HEK293 (cell line): ENCODE results near the gene ROPN1L.

Source experiments
- CTCF ChIA-PET: fragments of 350-600 bp; formaldehyde crosslinking; extraction: SDS; loops from one replicate; lab custom pipeline; 2021; ENCODE audit warnings: antibody characterized with exemption; lab: Yijun Ruan, JAX
- POLR2A ChIA-PET: fragments of 300-600 bp; formaldehyde crosslinking; extraction: SDS; loops from one replicate; lab custom pipeline; 2020; ENCODE audit warnings: antibody characterized with exemption, inconsistent platforms; lab: Yijun Ruan, JAX
- H3K27ac ChIP-seq: fragments of 200-500 bp; sonication (Bioruptor generic); 2 replicates; pipeline ENCODE4 v1.5.1; 2014; ENCODE audit warnings: low read depth, low read length, control low read depth, inconsistent platforms; ENCODE audit errors: extremely low read depth
- H3K36me3 ChIP-seq, 2 experiments: fragments of 200-500 bp in 1 of 2; sonication (Bioruptor generic) in 1 of 2; 1 replicate in 1 of 2; 2 replicates in 1 of 2; pipeline ENCODE4 v1.5.1; 2014 to 2017; ENCODE audit warnings: inconsistent platforms in 2 of 2, low read length in 2 of 2; ENCODE audit not compliant: control insufficient read depth in 2 of 2, insufficient read depth in 1 of 2
- H3K4me1 ChIP-seq: fragments of 200-500 bp; sonication (Bioruptor generic); 2 replicates; pipeline ENCODE4 v1.5.1; 2014; ENCODE audit warnings: mild to moderate bottlenecking, low read length, inconsistent platforms; ENCODE audit not compliant: control insufficient read depth, insufficient read depth
- H3K4me3 ChIP-seq: 2 replicates; pipeline ENCODE4 v1.5.1; 2011; ENCODE audit warnings: low read depth, mild to moderate bottlenecking, control low read depth, low read length, moderate library complexity
- H3K9me3 ChIP-seq: fragments of 200-500 bp; sonication (Bioruptor generic); 2 replicates; pipeline ENCODE4 v1.5.1; 2014; ENCODE audit warnings: low read depth, low read length, inconsistent platforms; ENCODE audit not compliant: control insufficient read depth, insufficient read depth
- CTCF ChIP-seq: fragments of 450-650 bp; formaldehyde crosslinking; IDR thresholded peaks from 2 replicates; pipeline ENCODE4 v1.5.1; 2016; ENCODE audit warnings: missing biosample characterization, missing genetic modification characterization
- EGR2 ChIP-seq: fragments of 450-650 bp; formaldehyde crosslinking; IDR thresholded peaks from 2 replicates; pipeline ENCODE4 v1.5.1; 2016; ENCODE audit warnings: low read depth, missing biosample characterization, missing genetic modification characterization
- HOXA7 ChIP-seq: sonication (generic); formaldehyde crosslinking; IDR thresholded peaks from 2 replicates; pipeline ENCODE4 v1.8.1; 2022; ENCODE audit warnings: missing genetic modification reagents, borderline replicate concordance
- KLF10 ChIP-seq: fragments of 450-650 bp; IDR thresholded peaks from 2 replicates; pipeline ENCODE4 v1.5.1; 2018; ENCODE audit warnings: missing biosample characterization, mild to moderate bottlenecking, missing genetic modification characterization
- MEIS1 ChIP-seq: sonication (generic); formaldehyde crosslinking; IDR thresholded peaks from 2 replicates; pipeline ENCODE4 v1.8.1; 2022; ENCODE audit warnings: missing genetic modification reagents, mild to moderate bottlenecking, borderline replicate concordance
- OSR2 ChIP-seq: fragments of 450-650 bp; formaldehyde crosslinking; IDR thresholded peaks from 2 replicates; pipeline ENCODE4 v1.5.1; 2016; ENCODE audit warnings: missing biosample characterization, missing genetic modification characterization
- REPIN1 ChIP-seq: fragments of 450-650 bp; formaldehyde crosslinking; IDR thresholded peaks from 2 replicates; pipeline ENCODE4 v1.5.1; 2017; ENCODE audit warnings: missing biosample characterization, missing genetic modification characterization, low read depth
- REST ChIP-seq: fragments of 450-650 bp; formaldehyde crosslinking; IDR thresholded peaks from 2 replicates; pipeline ENCODE4 v1.5.1; 2016; ENCODE audit warnings: missing biosample characterization, missing genetic modification characterization
- SETDB1 ChIP-seq: IDR thresholded peaks from one replicate; pipeline ENCODE4 v1.6.1; 2017; ENCODE audit warnings: mild to moderate bottlenecking, low read length, moderate library complexity, mixed read lengths; ENCODE audit not compliant: insufficient read length
- YY1 ChIP-seq: fragments of 450-650 bp; formaldehyde crosslinking; IDR thresholded peaks from 2 replicates; pipeline ENCODE4 v1.5.1; 2018; ENCODE audit warnings: missing biosample characterization, missing genetic modification characterization
- ZBTB1 ChIP-seq: fragments of 450-650 bp; formaldehyde crosslinking; IDR thresholded peaks from 2 replicates; pipeline ENCODE4 v1.5.1; 2016; ENCODE audit warnings: missing biosample characterization, missing genetic modification characterization
- ZFP41 ChIP-seq: fragments of 450-650 bp; formaldehyde crosslinking; IDR thresholded peaks from 2 replicates; pipeline ENCODE4 v1.5.1; 2016; ENCODE audit warnings: missing biosample characterization, missing genetic modification characterization, borderline replicate concordance
- ZNF112 ChIP-seq: fragments of 450-650 bp; formaldehyde crosslinking; IDR thresholded peaks from 2 replicates; pipeline ENCODE4 v1.5.0; 2017; ENCODE audit warnings: missing biosample characterization, missing genetic modification characterization
- ZNF138 ChIP-seq: fragments of 450-650 bp; formaldehyde crosslinking; IDR thresholded peaks from 2 replicates; pipeline ENCODE4 v1.5.1; 2016; ENCODE audit warnings: missing biosample characterization, missing genetic modification characterization, borderline replicate concordance
- ZNF155 ChIP-seq: fragments of 450-650 bp; formaldehyde crosslinking; IDR thresholded peaks from 2 replicates; pipeline ENCODE4 v1.5.1; 2016; ENCODE audit warnings: missing biosample characterization, missing genetic modification characterization
- ZNF184 ChIP-seq: fragments of 450-650 bp; IDR thresholded peaks from 2 replicates; pipeline ENCODE4 v1.5.1; 2018; ENCODE audit warnings: missing biosample characterization, mild to moderate bottlenecking, missing genetic modification characterization
- ZNF211 ChIP-seq: fragments of 450-650 bp; formaldehyde crosslinking; IDR thresholded peaks from 2 replicates; pipeline ENCODE4 v1.5.1; 2016; ENCODE audit warnings: low read depth, missing biosample characterization, missing genetic modification characterization
- ZNF214 ChIP-seq: fragments of 450-650 bp; formaldehyde crosslinking; IDR thresholded peaks from 2 replicates; pipeline ENCODE4 v1.5.1; 2017; ENCODE audit warnings: missing biosample characterization, mild to moderate bottlenecking, missing genetic modification characterization, borderline replicate concordance
- ZNF239 ChIP-seq: fragments of 450-650 bp; formaldehyde crosslinking; IDR thresholded peaks from 2 replicates; pipeline ENCODE4 v1.5.1; 2016; ENCODE audit warnings: missing biosample characterization, missing genetic modification characterization
- ZNF404 ChIP-seq: fragments of 450-650 bp; formaldehyde crosslinking; IDR thresholded peaks from 2 replicates; pipeline ENCODE4 v1.5.1; 2017; ENCODE audit warnings: missing biosample characterization, missing genetic modification characterization
- ZNF433 ChIP-seq: fragments of 450-650 bp; formaldehyde crosslinking; IDR thresholded peaks from 2 replicates; pipeline ENCODE4 v1.5.1; 2016; ENCODE audit warnings: missing biosample characterization, missing genetic modification characterization, low read depth
- ZNF510 ChIP-seq: fragments of 450-650 bp; formaldehyde crosslinking; IDR thresholded peaks from 2 replicates; pipeline ENCODE4 v1.5.1; 2018; ENCODE audit warnings: mild to moderate bottlenecking, missing genetic modification characterization, missing biosample characterization; ENCODE audit not compliant: insufficient replicate concordance
- ZNF521 ChIP-seq: fragments of 450-650 bp; formaldehyde crosslinking; IDR thresholded peaks from 2 replicates; pipeline ENCODE4 v1.5.1; 2017; ENCODE audit warnings: missing biosample characterization, mild to moderate bottlenecking, missing genetic modification characterization
- ZNF610 ChIP-seq: fragments of 450-650 bp; formaldehyde crosslinking; IDR thresholded peaks from 2 replicates; pipeline ENCODE4 v1.5.1; 2016; ENCODE audit warnings: missing biosample characterization, missing genetic modification characterization, borderline replicate concordance
- ZNF624 ChIP-seq: fragments of 450-650 bp; formaldehyde crosslinking; IDR thresholded peaks from 2 replicates; pipeline ENCODE4 v1.5.1; 2017; ENCODE audit warnings: missing biosample characterization, missing genetic modification characterization
- ZNF629 ChIP-seq: fragments of 450-650 bp; formaldehyde crosslinking; IDR thresholded peaks from 2 replicates; pipeline ENCODE4 v1.5.1; 2017; ENCODE audit warnings: missing biosample characterization, missing genetic modification characterization
- ZNF654 ChIP-seq: fragments of 450-650 bp; formaldehyde crosslinking; IDR thresholded peaks from 2 replicates; pipeline ENCODE4 v1.5.1; 2016; ENCODE audit warnings: low read depth, missing biosample characterization, missing genetic modification characterization
- ZNF701 ChIP-seq: fragments of 450-650 bp; formaldehyde crosslinking; IDR thresholded peaks from 2 replicates; pipeline ENCODE4 v1.5.1; 2016; ENCODE audit warnings: missing biosample characterization, missing genetic modification characterization
- ZNF768 ChIP-seq: fragments of 450-650 bp; formaldehyde crosslinking; IDR thresholded peaks from 2 replicates; pipeline ENCODE4 v1.5.1; 2018; ENCODE audit warnings: missing biosample characterization, mild to moderate bottlenecking, missing genetic modification characterization
- ZNF830 ChIP-seq: fragments of 450-650 bp; IDR thresholded peaks from 2 replicates; pipeline ENCODE4 v1.5.0; 2018; ENCODE audit warnings: missing biosample characterization, missing genetic modification characterization, low read depth, mild to moderate bottlenecking, moderate library complexity
- TF ChIP-seq, protein P1 (sequence below): fragments of 450-650 bp; formaldehyde crosslinking; optimal IDR thresholded peaks from 2 replicates; pipeline ENCODE3; 2016; ENCODE audit warnings: missing biosample characterization, mild to moderate bottlenecking, missing genetic modification characterization

The ROPN1L gene

GRCh38 chr5:10485142-10485795, 43.6 kb downstream of the ROPN1L start:
- ChIA-PET CTCF (interaction anchor here (0.5 to 0.6 kb wide), 2 partner anchors 75 to 137 kb away, joined by 3 read pairs; no protein-coding TSS in a partner anchor), POLR2A (interaction anchor here (0.7 to 1.2 kb wide), 4 partner anchors 66 to 478 kb away, joined by 3 to 5 read pairs (median 4); no protein-coding TSS in a partner anchor)
- H3K9me3 ChIP-seq, result no peaks in the 10 kb centered on the region
- peaks cover 8% of the 10 kb centered on the region for H3K4me1 ChIP-seq
- no peaks in the 10 kb centered on the region for H3K36me3 ChIP-seq
- no peak overlapping the region for H3K4me3 ChIP-seq
- H3K27ac ChIP-seq, result peak overlapping the region; percentile 75
- TF ChIP-seq ZNF155 (no peak), KLF10 (tag by site-specific recombination) (peak; percentile 69), OSR2 (tag by site-specific recombination) (no peak), ZBTB1 (tag by site-specific recombination) (no peak), ZNF654 (tag by site-specific recombination) (no peak), SETDB1 (peak; percentile 74), ZNF433 (tag by site-specific recombination) (no peak), HOXA7 (CRISPR knock-in tag) (no peak), ZNF768 (no peak), CTCF (tag by site-specific recombination) (no peak), ZNF510 (no peak), ZNF610 (0 out of 2 replicates have a peak, but pooled peaks have one; percentile 60), ZNF830 (tag by site-specific recombination) (no peak), MEIS1 (CRISPR knock-in tag) (no peak), ZNF629 (tag by site-specific recombination) (0 out of 2 replicates have a peak, but pooled peaks have one; percentile 18), ZNF112 (tag by site-specific recombination) (no peak), REST (no peak), ZNF214 (no peak), ZNF239 (no peak), ZNF624 (tag by site-specific recombination) (no peak), ZNF521 (tag by site-specific recombination) (no peak), REPIN1 (tag by site-specific recombination) (no peak), ZNF184 (tag by site-specific recombination) (no peak), ZNF404 (no peak), ZNF701 (tag by site-specific recombination) (no peak), YY1 (tag by site-specific recombination) (no peak), EGR2 (tag by site-specific recombination) (peak; percentile 66), ZNF138 (tag by site-specific recombination) (no peak), ZFP41 (no peak), ZNF211 (tag by site-specific recombination) (no peak)
- TF ChIP-seq, protein P1, sequence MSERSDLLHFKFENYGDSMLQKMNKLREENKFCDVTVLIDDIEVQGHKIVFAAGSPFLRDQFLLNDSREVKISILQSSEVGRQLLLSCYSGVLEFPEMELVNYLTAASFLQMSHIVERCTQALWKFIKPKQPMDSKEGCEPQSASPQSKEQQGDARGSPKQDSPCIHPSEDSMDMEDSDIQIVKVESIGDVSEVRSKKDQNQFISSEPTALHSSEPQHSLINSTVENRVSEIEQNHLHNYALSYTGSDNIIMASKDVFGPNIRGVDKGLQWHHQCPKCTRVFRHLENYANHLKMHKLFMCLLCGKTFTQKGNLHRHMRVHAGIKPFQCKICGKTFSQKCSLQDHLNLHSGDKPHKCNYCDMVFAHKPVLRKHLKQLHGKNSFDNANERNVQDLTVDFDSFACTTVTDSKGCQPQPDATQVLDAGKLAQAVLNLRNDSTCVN, result no peak
